Raji (cell line): ENCODE results near the gene IMPG2.

Experiments used
- POLR2A ChIP-seq: IDR thresholded peaks from 2 replicates; pipeline ENCODE4 v1.6.1; 2011; ENCODE audit warnings: low read depth, low read length, control low read depth; ENCODE audit not compliant: insufficient read depth

The IMPG2 gene

GRCh38 chr3:101284757-101285156 lies 35.6 kb downstream of the IMPG2 start:
- TF ChIP-seq POLR2A = no peak

- TF ChIP-seq POLR2A = no peak
Observed at GRCh38 chr3:101281521-101282030, 38.8 kb downstream of the IMPG2 start.

GRCh38 chr3:101279765-101280385 lies 40.5 kb downstream of the IMPG2 start:
- TF ChIP-seq POLR2A = no peak

- TF ChIP-seq POLR2A = no peak
Observed at GRCh38 chr3:101279162-101279561, 41.2 kb downstream of the IMPG2 start.

GRCh38 chr3:101278727-101279126 lies 41.6 kb downstream of the IMPG2 start:
- no peak for TF ChIP-seq POLR2A

- no peak for TF ChIP-seq POLR2A
Observed at GRCh38 chr3:101273608-101274007, 46.8 kb downstream of the IMPG2 start.

GRCh38 chr3:101273156-101273555 lies 47.2 kb downstream of the IMPG2 start:
- no peak for TF ChIP-seq POLR2A

- no peak for TF ChIP-seq POLR2A
Observed at GRCh38 chr3:101271728-101272127, 48.6 kb downstream of the IMPG2 start.

GRCh38 chr3:101270149-101270548 lies 50.2 kb downstream of the IMPG2 start:
- TF ChIP-seq POLR2A = no peak

GRCh38 chr3:101268971-101269671 lies 51.3 kb downstream of the IMPG2 start:
- TF ChIP-seq POLR2A = no peak

- TF ChIP-seq POLR2A = no peak
Observed at GRCh38 chr3:101268141-101268540, 52.2 kb downstream of the IMPG2 start.

GRCh38 chr3:101266566-101266965 lies 53.8 kb downstream of the IMPG2 start:
- no peak for TF ChIP-seq POLR2A

GRCh38 chr3:101266071-101266470 lies 54.3 kb downstream of the IMPG2 start:
- no peak for TF ChIP-seq POLR2A

GRCh38 chr3:101262393-101263240 lies 57.8 kb downstream of the IMPG2 start:
- TF ChIP-seq POLR2A = no peak

GRCh38 chr3:101261506-101261905 lies 58.9 kb downstream of the IMPG2 start:
- no peak for TF ChIP-seq POLR2A

GRCh38 chr3:101259485-101260341 lies 60.7 kb downstream of the IMPG2 start:
- no peak for TF ChIP-seq POLR2A
